Nephron (organoid): ENCODE measurements around the gene TFAP2B.

Experiments used
- H3K27ac Mint-ChIP-seq, 3 experiments: 2 replicates each; pipeline ENCODE4 v1.8.0; 2020; ENCODE audit warnings: mixed read lengths in 3 of 3, mild to moderate bottlenecking in 2 of 3, moderate library complexity in 1 of 3
- H3K27me3 Mint-ChIP-seq: 2 replicates; pipeline ENCODE4 v1.8.0; 2021; ENCODE audit warnings: low read depth, mild to moderate bottlenecking, moderate library complexity, mixed read lengths
- H3K36me3 Mint-ChIP-seq: 2 replicates; pipeline ENCODE4 v1.8.0; 2020; ENCODE audit warnings: low read depth, mixed read lengths
- H3K4me1 Mint-ChIP-seq: 2 replicates; pipeline ENCODE4 v1.8.0; 2020; ENCODE audit warnings: mixed read lengths
- H3K4me3 Mint-ChIP-seq, 3 experiments: 2 replicates each; pipeline ENCODE4 v1.8.0; 2020; ENCODE audit warnings: mild to moderate bottlenecking in 3 of 3, mixed read lengths in 3 of 3, moderate library complexity in 2 of 3
- H3K9me3 Mint-ChIP-seq: 2 replicates; pipeline ENCODE4 v1.8.0; 2020; ENCODE audit warnings: mixed read lengths
- TF ChIP-seq, protein P1 (sequence below), 3 experiments: fragments of 200-600 bp; sonication (generic); IDR thresholded peaks; one replicate each; pipeline ENCODE4 v1.5.0; 2021; ENCODE audit warnings: antibody characterized with exemption in 3 of 3; ENCODE audit not compliant: unreplicated experiment in 3 of 3

Gene TFAP2B

DNA sequence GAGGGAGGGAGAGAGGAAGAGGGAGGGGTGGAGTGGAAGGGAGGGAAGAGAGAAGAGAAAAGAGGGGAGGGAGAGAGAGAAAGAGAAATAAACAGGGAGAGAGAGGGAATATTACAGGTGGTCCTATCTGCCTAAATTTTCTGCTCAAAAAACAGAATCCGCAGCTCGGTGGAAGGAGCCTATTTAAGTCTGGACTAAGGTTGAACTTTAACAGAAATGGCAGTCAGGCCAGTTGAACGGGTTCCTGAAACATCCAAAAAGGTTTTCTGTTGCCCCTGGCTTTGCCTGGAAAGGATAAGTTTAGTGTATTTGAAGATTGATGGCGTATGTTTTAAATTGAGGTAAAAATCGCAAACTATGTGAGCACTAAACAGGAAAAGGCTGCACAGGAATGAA, 2.2 kb downstream of the TFAP2B start:
- Mint-ChIP-seq H3K4me3 (peak overlapping the region; percentile 28 to 77 (median 43)), H3K27ac (peak overlapping the region in 2 of 3 experiments; percentile 68 to 84)

DNA sequence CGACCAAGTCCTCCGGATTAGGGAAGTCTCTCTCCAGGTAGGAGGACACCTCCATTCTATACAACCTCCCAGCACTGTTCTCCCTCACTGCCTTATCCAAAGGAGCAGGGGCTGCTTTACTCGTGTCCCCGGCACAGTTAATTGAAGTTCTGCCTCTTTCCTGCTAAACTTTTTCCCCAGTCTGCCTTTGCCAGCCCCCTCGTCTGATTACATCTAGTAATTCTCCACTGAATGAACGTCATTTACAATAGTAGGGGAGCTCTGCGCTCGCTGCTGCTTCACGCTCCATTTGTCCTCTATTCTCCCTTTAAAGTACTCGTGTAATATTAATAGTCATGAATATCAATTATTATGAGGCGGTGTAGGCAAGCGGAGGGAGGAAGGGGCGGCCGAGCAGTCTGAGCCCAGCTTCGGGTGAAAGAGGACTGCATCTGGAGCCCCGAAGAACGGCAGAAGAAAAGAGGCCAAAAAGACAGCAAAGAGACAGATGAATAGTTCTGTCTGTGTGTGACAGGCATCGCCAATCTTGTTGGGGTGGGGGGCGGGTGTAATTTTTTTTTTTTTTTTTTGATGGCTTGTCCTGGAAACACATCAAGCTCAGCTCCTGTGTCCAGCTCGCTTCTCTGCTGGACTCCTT, 2.9 kb downstream of the TFAP2B start:
- H3K9me3 Mint-ChIP-seq = peaks cover 5% of the 10 kb centered on the region
- H3K27me3 Mint-ChIP-seq = peaks cover 100% of the 10 kb centered on the region
- peaks cover under 1% of the 10 kb centered on the region for H3K36me3 Mint-ChIP-seq
- peak overlapping the region; percentile 28 to 77 (median 43) for H3K4me3 Mint-ChIP-seq
- H3K4me1 Mint-ChIP-seq = peaks cover 19% of the 10 kb centered on the region
- peak overlapping the region in 2 of 3 experiments; percentile 16 to 84 for H3K27ac Mint-ChIP-seq
- TF ChIP-seq, protein P1, sequence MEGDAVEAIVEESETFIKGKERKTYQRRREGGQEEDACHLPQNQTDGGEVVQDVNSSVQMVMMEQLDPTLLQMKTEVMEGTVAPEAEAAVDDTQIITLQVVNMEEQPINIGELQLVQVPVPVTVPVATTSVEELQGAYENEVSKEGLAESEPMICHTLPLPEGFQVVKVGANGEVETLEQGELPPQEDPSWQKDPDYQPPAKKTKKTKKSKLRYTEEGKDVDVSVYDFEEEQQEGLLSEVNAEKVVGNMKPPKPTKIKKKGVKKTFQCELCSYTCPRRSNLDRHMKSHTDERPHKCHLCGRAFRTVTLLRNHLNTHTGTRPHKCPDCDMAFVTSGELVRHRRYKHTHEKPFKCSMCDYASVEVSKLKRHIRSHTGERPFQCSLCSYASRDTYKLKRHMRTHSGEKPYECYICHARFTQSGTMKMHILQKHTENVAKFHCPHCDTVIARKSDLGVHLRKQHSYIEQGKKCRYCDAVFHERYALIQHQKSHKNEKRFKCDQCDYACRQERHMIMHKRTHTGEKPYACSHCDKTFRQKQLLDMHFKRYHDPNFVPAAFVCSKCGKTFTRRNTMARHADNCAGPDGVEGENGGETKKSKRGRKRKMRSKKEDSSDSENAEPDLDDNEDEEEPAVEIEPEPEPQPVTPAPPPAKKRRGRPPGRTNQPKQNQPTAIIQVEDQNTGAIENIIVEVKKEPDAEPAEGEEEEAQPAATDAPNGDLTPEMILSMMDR (IDR thresholded peaks at IDR 0.05; ENCODE audit: unreplicated experiment in 3 of 3) = no peak

More for the DNA sequence above, 2.2 kb downstream of the TFAP2B start:
- Mint-ChIP-seq H3K36me3 (no peaks in the 10 kb centered on the region), H3K27me3 (peaks cover 98% of the 10 kb centered on the region), H3K9me3 (peaks cover 3% of the 10 kb centered on the region), H3K4me1 (peaks cover 19% of the 10 kb centered on the region)
- TF ChIP-seq, protein P1 (IDR thresholded peaks at IDR 0.05; ENCODE audit: unreplicated experiment in 3 of 3) = no peak

DNA sequence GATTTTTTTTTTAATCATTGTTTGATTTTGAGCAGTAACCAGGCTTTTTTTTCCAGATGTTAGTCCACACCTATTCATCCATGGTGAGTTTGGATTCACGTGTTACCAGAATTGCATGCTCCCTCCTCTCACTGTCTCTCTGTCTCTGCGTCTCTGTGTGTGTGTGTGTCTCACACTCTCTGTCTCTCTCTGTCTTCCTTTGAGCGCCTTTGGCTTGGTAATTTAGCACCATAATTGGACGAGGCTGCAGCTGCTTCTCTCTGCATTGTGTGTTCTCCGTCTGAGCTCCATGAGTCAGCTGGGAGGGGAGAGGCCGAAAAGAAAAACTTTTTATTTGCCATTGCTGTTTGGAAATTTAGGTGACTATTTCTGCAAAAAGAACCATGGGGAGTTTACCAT, 3.4 kb downstream of the TFAP2B start:
- Mint-ChIP-seq H3K27me3 (peaks cover 100% of the 10 kb centered on the region), H3K9me3 (peaks cover 5% of the 10 kb centered on the region), H3K27ac (peak overlapping the region in 1 of 3 experiments; percentile 84), H3K36me3 (peaks cover 4% of the 10 kb centered on the region), H3K4me1 (peaks cover 19% of the 10 kb centered on the region), H3K4me3 (peak overlapping the region; percentile 31 to 77 (median 37))
- TF ChIP-seq, protein P1 (IDR thresholded peaks at IDR 0.05; ENCODE audit: unreplicated experiment in 3 of 3) = no peak

DNA sequence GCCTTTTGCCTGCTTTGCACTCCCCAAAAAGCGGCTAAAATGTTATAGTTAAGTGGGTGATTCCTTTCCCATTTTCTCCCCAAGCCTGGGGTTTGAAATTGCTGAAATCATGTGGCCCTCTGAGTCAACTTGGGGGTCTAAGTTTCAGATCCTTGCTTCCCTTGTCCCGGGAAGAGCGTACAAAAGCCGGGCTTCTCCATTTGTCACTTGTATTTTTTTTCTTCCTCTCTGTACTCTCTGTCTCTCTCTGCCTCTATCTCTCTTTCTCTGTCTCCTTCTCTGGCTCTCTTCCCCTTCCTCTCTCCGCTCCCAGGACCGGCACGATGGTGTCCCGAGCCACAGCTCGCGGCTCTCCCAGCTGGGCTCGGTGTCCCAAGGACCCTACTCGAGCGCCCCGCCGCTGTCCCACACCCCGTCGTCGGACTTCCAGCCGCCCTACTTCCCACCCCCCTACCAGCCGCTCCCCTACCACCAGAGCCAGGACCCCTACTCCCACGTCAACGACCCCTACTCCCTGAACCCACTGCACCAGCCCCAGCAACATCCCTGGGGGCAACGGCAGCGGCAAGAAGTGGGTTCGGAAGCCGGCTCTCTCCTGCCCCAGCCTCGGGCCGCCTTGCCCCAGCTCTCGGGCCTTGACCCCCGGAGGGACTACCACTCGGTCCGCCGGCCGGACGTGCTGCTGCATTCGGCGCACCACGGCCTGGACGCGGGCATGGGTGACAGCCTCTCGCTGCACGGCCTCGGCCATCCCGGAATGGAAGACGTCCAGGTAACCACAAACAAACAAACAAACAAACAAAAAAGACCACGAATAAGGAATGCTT, 4.6 kb downstream of the TFAP2B start:
- Mint-ChIP-seq H3K4me1 (peaks cover 19% of the 10 kb centered on the region), H3K9me3 (peaks cover 5% of the 10 kb centered on the region), H3K4me3 (peak overlapping the region; percentile 47 to 77 (median 72)), H3K36me3 (peaks cover 4% of the 10 kb centered on the region), H3K27ac (peak overlapping the region in 1 of 3 experiments; percentile 84), H3K27me3 (peaks cover 100% of the 10 kb centered on the region)
- TF ChIP-seq, protein P1 (IDR thresholded peaks at IDR 0.05; ENCODE audit: unreplicated experiment in 3 of 3) = no peak

DNA sequence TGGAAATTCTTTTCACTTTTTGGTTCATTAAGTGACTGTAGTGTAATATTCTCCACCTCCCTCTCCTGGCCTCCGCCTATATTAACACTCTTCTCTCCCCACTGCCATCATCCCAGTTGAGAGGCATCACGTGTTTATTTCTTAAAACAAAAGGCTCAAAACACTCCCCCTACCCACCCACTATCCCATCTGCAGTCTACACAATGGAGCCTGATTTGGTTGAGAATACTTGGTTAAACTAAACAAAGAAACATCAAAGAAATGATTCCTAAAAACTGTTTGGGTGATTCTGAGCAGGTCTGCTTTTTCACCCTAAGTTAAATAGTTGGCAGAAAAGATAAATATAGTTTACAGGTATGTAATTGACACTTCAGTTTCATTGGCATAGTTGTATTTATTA, 5.9 kb downstream of the TFAP2B start:
- TF ChIP-seq, protein P1 (IDR thresholded peaks at IDR 0.05; ENCODE audit: unreplicated experiment in 3 of 3) = no peak
- Mint-ChIP-seq H3K4me3 (peak overlapping the region in 1 of 3 experiments; percentile 77), H3K27ac (peak overlapping the region in 1 of 3 experiments; percentile 37), H3K27me3 (peaks cover 100% of the 10 kb centered on the region), H3K36me3 (peaks cover 4% of the 10 kb centered on the region), H3K9me3 (peaks cover 2% of the 10 kb centered on the region), H3K4me1 (peaks cover 19% of the 10 kb centered on the region)
